ENCODE results near the gene MAPKAP1.

The MAPKAP1 gene

GRCh38 chr9:125440411-125440810 is 266.6 kb downstream of the MAPKAP1 start:
- no peak for TF ChIP-seq SUZ12 (IDR thresholded peaks at IDR 0.05; ENCODE audit: extremely low read depth, insufficient read depth, insufficient read length)
- no peak for TF ChIP-seq ZNF274 (IDR thresholded peaks at IDR 0.05; ENCODE audit: low read depth, low read length)
- Histone ChIP-seq H3K4me1 (ENCODE audit: insufficient read depth, insufficient read length) (peaks cover 7% of the 10 kb centered on the region), H3K4me3 (ENCODE audit: insufficient read length, low read depth) (no peak overlapping the region), H3K27me3 (ENCODE audit: insufficient read depth, insufficient read length) (no peaks in the 10 kb centered on the region), H3K9me3 (ENCODE audit: insufficient read depth, low read length) (no peaks in the 10 kb centered on the region), H3K36me3 (ENCODE audit: insufficient read depth, insufficient read length, low read length) (peaks cover 44% of the 10 kb centered on the region), H3K9ac (ENCODE audit: insufficient read length, low read depth) (no peak overlapping the region)
- DNase-seq (ENCODE audit: low read depth, low spot score) = no peak

DNA sequence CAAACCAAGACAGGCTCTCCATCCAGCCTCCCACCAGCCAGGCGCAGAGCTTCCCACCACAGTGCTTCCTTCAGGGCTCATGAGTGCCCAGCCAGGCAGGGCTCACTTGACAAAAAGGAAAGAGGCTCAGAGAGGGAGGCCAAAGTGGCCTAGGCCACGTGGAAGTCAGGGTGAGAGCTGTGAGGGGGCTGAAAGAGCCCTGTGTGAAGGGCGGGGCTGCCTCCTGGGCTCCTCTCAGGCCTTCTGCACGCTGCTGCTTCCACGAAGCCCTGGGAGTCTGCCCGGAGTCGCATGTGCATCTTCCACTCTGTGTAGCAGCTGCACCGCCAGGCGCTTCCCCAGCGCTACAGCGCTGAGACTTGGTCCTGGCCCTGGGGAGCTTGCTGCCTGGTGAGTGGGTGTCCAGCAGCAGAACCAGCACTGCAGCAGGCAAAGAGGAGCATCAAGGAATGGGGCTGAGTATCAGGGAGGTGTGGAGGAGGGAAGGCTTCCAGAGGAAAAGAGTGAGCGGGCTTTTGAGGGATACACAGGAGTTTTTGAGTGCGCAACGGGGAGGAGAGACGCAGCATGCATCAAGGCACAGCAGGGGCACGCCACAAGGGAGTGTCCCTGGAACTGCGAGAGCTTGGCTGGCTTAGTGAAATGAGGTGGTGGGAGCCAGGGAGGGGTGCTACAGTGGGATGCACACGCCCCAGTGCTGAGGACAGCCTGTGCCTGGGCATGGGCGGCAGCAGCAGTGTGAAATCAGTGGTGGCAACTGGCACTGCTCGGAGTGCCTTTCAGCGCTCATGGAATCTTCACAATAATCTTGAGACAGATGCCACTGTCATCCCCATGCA is 267.4 kb downstream of the MAPKAP1 start:
- peaks cover 4% of the 10 kb centered on the region for H3K4me1 ChIP-seq (ENCODE audit: insufficient read depth, insufficient read length)
- no peak for TF ChIP-seq YY1 (IDR thresholded peaks at IDR 0.05; ENCODE audit: insufficient read depth, insufficient read length)
- TF ChIP-seq SUZ12 (IDR thresholded peaks at IDR 0.05; ENCODE audit: extremely low read depth, insufficient read depth, insufficient read length) = no peak
- TF ChIP-seq ZNF274 (IDR thresholded peaks at IDR 0.05; ENCODE audit: low read depth, low read length) = no peak
- no peak for DNase-seq (ENCODE audit: low read depth, low spot score)
- H3K9ac ChIP-seq (ENCODE audit: insufficient read length, low read depth) = no peak overlapping the region
- H3K27me3 ChIP-seq (ENCODE audit: insufficient read depth, insufficient read length) = no peaks in the 10 kb centered on the region
- peaks cover 44% of the 10 kb centered on the region for H3K36me3 ChIP-seq (ENCODE audit: insufficient read depth, insufficient read length, low read length)
- H3K9me3 ChIP-seq (ENCODE audit: insufficient read depth, low read length) = no peaks in the 10 kb centered on the region
- H3K4me3 ChIP-seq (ENCODE audit: insufficient read length, low read depth) = no peak overlapping the region

DNA sequence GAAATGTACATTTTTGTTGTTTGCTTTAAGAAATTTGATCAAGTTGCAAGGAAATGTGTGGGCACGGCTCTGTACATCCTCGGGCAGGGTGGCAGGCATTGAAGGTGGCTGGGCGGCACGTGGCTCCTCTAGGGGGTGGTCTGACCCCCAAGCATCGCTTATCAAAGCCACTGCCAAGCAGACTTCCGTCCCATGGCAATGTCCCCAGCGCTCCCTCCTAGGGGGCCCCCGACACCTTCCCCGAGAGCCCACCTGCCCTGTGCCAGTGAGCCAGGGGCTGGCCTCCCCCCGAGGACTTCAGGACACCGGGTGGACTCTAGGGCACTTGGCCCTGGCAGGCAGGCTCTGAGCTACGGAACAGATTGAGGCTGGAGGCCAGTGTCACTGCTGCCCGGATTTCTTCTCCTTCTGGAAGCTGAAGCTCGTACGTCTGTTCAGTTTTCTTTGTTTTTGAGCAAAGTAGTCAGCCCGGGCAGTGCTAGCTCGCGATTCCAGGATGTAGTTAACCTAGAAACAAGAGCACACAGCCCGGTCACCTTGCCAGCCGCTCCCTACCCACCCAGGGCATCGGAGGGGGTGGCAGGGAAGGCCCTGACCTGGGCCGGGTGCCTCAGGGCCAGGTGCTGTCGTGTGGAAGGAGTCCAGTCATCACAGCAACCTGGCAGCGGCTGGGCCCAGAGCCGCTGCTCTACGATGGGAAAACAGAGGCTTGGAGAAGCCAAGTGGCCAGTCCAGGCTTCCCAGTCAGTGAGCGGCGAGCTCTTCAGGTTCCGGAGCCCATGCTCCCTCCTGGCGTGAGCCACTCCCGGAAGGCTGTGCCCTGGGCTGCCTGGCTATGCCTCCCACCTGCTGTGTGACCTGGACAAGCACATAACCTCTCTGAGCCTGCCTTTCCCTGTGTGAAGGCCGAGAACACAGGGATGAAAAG is 268.2 kb downstream of the MAPKAP1 start:
- H3K4me3 ChIP-seq (ENCODE audit: insufficient read length, low read depth) = no peak overlapping the region
- no peak overlapping the region for H3K9ac ChIP-seq (ENCODE audit: insufficient read length, low read depth)
- H3K27me3 ChIP-seq (ENCODE audit: insufficient read depth, insufficient read length) = no peaks in the 10 kb centered on the region
- DNase-seq (ENCODE audit: low read depth, low spot score) = no peak
- H3K4me1 ChIP-seq (ENCODE audit: insufficient read depth, insufficient read length) = peaks cover 4% of the 10 kb centered on the region
- H3K36me3 ChIP-seq (ENCODE audit: insufficient read depth, insufficient read length, low read length) = peaks cover 40% of the 10 kb centered on the region
- H3K9me3 ChIP-seq (ENCODE audit: insufficient read depth, low read length) = no peaks in the 10 kb centered on the region
- TF ChIP-seq YY1 (IDR thresholded peaks at IDR 0.05; ENCODE audit: insufficient read depth, insufficient read length) = no peak
- no peak for TF ChIP-seq SUZ12 (IDR thresholded peaks at IDR 0.05; ENCODE audit: extremely low read depth, insufficient read depth, insufficient read length)
- no peak for TF ChIP-seq ZNF274 (IDR thresholded peaks at IDR 0.05; ENCODE audit: low read depth, low read length)

GRCh38 chr9:125437771-125438221 is 269.2 kb downstream of the MAPKAP1 start:
- Histone ChIP-seq H3K9me3 (ENCODE audit: insufficient read depth, low read length) (no peaks in the 10 kb centered on the region), H3K9ac (ENCODE audit: insufficient read length, low read depth) (no peak overlapping the region), H3K36me3 (ENCODE audit: insufficient read depth, insufficient read length, low read length) (peaks cover 35% of the 10 kb centered on the region), H3K4me1 (ENCODE audit: insufficient read depth, insufficient read length) (peaks cover 9% of the 10 kb centered on the region), H3K27me3 (ENCODE audit: insufficient read depth, insufficient read length) (no peaks in the 10 kb centered on the region), H3K4me3 (ENCODE audit: insufficient read length, low read depth) (no peak overlapping the region)
- TF ChIP-seq ZNF274 (IDR thresholded peaks at IDR 0.05; ENCODE audit: low read depth, low read length) = no peak
- no peak for TF ChIP-seq YY1 (IDR thresholded peaks at IDR 0.05; ENCODE audit: insufficient read depth, insufficient read length)
- TF ChIP-seq SUZ12 (IDR thresholded peaks at IDR 0.05; ENCODE audit: extremely low read depth, insufficient read depth, insufficient read length) = no peak
- no peak for DNase-seq (ENCODE audit: low read depth, low spot score)

- H3K27me3 ChIP-seq (ENCODE audit: insufficient read depth, insufficient read length) = no peaks in the 10 kb centered on the region
- no peak overlapping the region for H3K9ac ChIP-seq (ENCODE audit: insufficient read length, low read depth)
- H3K4me1 ChIP-seq (ENCODE audit: insufficient read depth, insufficient read length) = peaks cover 15% of the 10 kb centered on the region
- DNase-seq (ENCODE audit: low read depth, low spot score) = no peak
- TF ChIP-seq YY1 (IDR thresholded peaks at IDR 0.05; ENCODE audit: insufficient read depth, insufficient read length) = no peak
- TF ChIP-seq ZNF274 (IDR thresholded peaks at IDR 0.05; ENCODE audit: low read depth, low read length) = no peak
- TF ChIP-seq SUZ12 (IDR thresholded peaks at IDR 0.05; ENCODE audit: extremely low read depth, insufficient read depth, insufficient read length) = no peak
- peaks cover 31% of the 10 kb centered on the region for H3K36me3 ChIP-seq (ENCODE audit: insufficient read depth, insufficient read length, low read length)
- H3K9me3 ChIP-seq (ENCODE audit: insufficient read depth, low read length) = no peaks in the 10 kb centered on the region
- no peak overlapping the region for H3K4me3 ChIP-seq (ENCODE audit: insufficient read length, low read depth)
Measured at GRCh38 chr9:125436613-125437443, 270.2 kb downstream of the MAPKAP1 start.

DNA sequence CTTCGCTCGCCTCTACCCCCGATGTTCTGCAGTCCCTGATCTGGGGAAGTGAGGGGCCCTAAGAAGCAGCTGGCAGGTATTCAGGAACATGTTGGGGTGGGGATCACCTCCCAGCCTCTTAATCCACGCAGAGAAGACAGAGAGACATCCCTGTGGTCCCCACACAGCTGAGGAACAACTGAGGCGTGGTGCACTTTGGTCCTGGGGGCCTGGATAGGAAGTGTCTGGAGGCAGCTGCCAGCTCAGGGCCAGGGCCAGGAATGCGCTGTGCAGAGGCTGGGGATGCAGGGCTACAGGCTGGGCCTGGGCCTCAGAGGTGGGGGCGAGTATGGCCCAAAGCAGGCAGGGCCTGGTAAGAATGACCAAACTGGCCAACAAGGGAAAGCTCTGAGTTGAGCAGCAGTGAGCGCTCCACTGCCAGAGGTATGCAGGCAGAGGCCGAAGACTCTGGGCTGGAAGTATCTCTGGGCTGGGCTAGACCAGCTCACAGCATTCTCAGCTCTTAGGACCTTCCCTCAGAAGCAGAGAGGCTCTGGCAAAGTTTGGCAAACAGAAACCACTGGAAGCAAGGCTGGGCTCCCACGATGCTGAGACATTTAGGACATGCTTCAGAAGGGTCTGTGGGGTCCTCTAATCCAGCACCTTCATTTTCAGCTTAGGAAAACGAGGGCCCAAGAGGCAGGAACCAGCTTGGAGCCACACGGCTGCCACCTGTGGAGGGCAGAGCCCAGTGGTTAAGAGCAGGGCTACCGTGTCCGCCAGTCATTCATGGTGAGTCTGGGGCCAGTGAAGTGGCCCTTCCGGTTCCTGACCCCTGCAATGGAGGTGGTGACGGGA is 271.0 kb downstream of the MAPKAP1 start:
- no peak for DNase-seq (ENCODE audit: low read depth, low spot score)
- Histone ChIP-seq H3K4me1 (ENCODE audit: insufficient read depth, insufficient read length) (peaks cover 17% of the 10 kb centered on the region), H3K9me3 (ENCODE audit: insufficient read depth, low read length) (no peaks in the 10 kb centered on the region), H3K4me3 (ENCODE audit: insufficient read length, low read depth) (no peak overlapping the region), H3K9ac (ENCODE audit: insufficient read length, low read depth) (no peak overlapping the region), H3K36me3 (ENCODE audit: insufficient read depth, insufficient read length, low read length) (peaks cover 26% of the 10 kb centered on the region), H3K27me3 (ENCODE audit: insufficient read depth, insufficient read length) (no peaks in the 10 kb centered on the region)
- no peak for TF ChIP-seq YY1 (IDR thresholded peaks at IDR 0.05; ENCODE audit: insufficient read depth, insufficient read length)
- TF ChIP-seq SUZ12 (IDR thresholded peaks at IDR 0.05; ENCODE audit: extremely low read depth, insufficient read depth, insufficient read length) = no peak
- no peak for TF ChIP-seq ZNF274 (IDR thresholded peaks at IDR 0.05; ENCODE audit: low read depth, low read length)
